Measurements from ENCODE around the gene LNX1. TPM values are rescaled to one million over a fixed set of nuclear protein-coding genes. Genes with fewer than 3 reads are reported as not detected.

Gene LNX1
- total and polyA plus RNA-seq, 2 of the 8 experiments (the other 6 are each of a cell fraction or from before 2014, with no cell fraction given) = 2.7 to 3.8 TPM

DNA sequence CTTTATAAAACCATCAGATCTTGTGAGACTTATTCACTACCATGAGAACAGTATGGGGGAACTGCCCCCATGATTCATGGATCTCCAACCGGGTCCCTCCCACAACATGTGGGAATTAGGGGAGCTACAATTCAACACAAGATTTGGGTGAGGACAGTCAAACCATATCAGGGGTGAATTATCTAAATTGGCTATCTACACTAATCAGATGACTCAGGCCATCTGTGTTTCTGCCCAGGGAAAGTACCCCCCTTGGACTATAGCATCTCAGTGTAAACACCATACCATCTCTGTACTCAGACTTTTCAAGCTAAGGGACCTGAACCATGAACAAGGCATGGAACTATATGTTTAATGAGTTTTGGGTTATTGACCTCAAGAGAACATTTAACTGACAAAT lies 76.8 kb downstream of the LNX1 start (continued):
- TF ChIP-seq CTCF (IDR thresholded peaks at IDR 0.05; ENCODE audit: control extremely low read depth in 1 of 3, insufficient read depth in 1 of 3, low read depth in 1 of 3, low read length in 3 of 3) (no peak), RXRA (IDR thresholded peaks at IDR 0.05; ENCODE audit: insufficient read depth, low read depth, low read length) (no peak), KDM1A (IDR thresholded peaks at IDR 0.05; ENCODE audit: borderline replicate concordance, low read length) (no peak), CBX5 (IDR thresholded peaks at IDR 0.05; ENCODE audit: low read depth, low read length) (no peak), ATF2 (IDR thresholded peaks at IDR 0.05; ENCODE audit: low read length) (no peak), EGR1 (IDR thresholded peaks at IDR 0.05; ENCODE audit: borderline replicate concordance, low read depth, low read length) (no peak), TAF7 (optimal IDR thresholded peaks at IDR 0.05; ENCODE audit: borderline replicate concordance, low read depth, low read length) (no peak)

Measured in H1 (cell line).